GM21423 (cell line): ENCODE data around the gene SLC25A41.

ENCODE experiments used
- ATAC-seq: cut with Tn5 transposase; IDR thresholded peaks from one replicate; pipeline ENCODE4 v1.9.1; 2021; ENCODE audit warnings: mild to moderate bottlenecking, moderate library complexity; ENCODE audit not compliant: unreplicated experiment

Gene SLC25A41

DNA sequence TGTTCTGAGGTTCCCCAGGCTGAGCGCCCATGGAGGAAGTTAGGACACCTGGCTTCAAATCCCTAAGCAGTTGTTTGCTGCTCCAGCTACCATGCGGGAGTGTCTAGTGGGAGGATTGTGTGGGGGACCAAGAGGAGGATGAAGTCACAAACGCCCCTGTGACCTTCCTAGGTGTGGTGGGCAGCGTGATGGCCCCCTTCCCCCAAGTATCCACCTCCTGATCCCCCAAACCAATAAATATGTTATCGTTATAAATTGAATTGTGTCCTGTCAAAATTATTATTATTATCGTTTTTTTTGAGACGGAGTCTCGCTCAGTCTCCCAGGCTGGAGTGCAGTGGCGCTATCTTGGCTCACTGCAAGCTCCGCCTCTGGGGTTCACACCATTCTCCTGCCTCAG, at the start of gene SLC25A41:
TSS of gene SLC25A41 (minus strand) at position 101 of the 400 bp plus-strand sequence. CDS start at position 31, 70 bp downstream.
- no peak for ATAC-seq

DNA sequence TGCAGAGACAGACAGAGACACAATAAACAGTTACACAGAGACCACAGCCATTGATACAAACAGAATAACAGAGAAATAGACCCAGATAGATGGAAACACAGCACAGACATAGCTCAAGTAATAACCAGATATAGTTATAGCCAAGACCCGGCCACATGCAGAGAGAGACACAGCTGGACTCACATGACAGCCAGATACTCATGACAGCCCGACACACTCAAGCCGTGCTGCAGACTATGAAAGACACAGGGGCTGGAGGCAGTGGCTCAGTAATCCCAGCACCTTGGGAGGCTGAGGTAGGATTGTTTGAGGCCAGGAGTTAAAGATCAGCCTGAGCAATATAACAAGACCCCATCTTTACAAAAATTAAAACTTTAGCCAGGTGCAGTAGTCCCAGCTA, 49.7 kb upstream of the SLC25A41 start:
- no peak for ATAC-seq

DNA sequence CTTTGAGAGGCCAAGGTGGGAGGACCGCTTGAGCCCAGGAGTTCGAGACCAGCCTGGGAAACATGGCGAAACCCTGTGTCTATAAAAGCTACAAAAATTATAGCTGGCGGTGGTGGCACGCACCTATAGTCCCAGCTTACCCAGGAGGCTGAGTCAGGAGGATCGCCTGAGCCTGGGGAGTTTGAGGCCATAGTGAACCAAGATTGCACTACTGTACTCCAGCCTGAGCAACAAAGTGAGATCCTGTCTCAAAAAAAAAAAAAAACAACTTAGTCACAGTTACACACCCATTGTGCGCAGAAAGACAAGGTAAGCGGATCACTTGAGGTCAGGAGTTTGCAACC, 48.8 kb upstream of the SLC25A41 start:
- no peak for ATAC-seq

DNA sequence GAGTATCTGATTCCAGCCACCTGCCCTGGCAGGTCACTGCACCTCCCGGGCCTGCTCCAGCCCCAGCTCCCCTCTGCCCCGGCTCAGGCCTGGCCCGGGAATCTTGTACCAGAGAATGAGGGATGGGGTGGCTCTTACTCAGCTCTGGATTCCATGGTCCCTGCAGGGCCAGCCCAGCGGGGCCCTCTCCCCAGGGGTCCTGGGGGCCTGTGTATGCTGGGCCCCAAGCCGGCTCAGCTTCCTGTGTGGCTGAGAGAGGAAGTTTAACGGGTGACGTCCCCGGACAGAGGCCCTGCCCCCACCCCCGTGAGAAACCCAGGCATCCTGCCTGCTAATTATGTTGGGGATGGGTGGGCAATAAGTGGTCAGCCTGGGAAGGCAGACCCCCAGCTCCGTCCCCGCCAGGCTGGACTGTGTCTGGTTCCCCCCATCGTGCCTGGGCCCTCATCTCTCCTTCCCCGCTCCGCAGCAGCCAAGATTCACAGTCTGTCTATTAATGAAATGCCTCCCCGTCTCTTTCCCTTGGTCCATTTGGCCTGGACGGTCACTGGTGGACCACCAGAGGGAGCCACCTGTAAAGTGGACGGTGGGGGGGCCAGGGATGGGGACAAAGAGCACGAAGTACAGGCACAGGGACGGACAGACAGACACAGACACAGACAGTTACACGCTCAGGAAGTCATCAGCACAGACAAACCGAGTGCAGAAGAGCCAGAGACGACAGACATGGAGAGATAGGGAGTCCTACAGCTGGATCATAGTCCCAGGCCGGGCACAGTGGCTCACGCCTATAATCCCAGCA, 48.2 kb upstream of the SLC25A41 start, which contains the start of gene DENND1C:
TSS of gene DENND1C (minus strand) at position 247 of the 802 bp plus-strand sequence. CDS start at position 155, 92 bp downstream.
- ATAC-seq: peak; percentile 55

DNA sequence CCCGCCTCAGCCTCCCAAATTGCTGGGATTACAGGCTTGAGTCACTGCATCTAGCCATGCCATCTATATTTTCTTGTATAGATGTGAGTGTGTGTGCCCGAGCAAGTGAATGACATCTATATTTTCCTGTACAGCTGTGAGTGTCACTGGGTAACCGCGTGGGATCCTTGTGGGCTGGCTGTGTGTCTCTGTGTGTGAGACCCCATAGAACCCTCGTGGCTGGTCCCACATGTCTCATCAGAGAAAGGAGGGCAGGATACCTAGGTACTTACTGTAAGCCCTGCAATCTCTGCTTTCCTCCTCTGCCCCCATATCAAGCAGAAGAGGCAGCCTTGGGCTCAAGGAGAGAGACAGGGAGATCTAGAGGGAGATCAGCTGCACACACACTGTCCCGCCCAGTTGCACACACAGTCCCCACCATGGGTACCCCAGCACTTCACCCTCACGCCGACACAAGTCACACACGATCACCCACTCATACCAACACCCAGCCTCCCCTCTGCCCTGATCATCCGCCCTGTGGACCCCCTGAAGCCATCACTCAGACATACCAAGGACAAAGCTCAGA, 47.4 kb upstream of the SLC25A41 start:
- ATAC-seq: peak; percentile 24

DNA sequence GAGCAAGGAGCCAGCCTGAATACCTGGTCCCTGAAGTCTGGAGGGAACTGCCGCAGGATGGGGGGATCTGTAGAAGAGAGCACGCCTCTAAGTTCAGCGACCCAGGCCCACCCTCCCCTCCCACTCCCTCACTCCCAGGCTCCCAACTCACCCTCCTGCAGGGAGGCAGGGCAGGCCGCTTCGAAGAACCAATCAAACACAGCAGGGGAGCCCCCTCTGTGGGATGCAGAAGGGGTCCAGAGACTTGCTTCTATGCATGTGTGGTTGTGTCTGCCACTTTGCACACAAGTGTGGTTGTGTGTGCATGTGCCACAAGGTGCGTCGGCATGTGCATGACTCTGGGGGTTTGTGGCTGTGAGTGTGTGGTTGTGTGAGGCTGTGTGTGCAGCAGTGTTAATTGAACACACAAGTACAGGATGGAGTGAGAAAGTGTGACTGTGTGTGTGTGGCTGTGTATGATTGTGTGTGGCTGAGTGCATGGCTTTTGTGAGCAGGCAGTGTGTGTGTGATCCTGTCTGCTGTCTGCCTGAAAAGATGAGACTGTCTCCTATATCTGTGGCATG, 46.4 kb upstream of the SLC25A41 start:
- ATAC-seq: no peak

DNA sequence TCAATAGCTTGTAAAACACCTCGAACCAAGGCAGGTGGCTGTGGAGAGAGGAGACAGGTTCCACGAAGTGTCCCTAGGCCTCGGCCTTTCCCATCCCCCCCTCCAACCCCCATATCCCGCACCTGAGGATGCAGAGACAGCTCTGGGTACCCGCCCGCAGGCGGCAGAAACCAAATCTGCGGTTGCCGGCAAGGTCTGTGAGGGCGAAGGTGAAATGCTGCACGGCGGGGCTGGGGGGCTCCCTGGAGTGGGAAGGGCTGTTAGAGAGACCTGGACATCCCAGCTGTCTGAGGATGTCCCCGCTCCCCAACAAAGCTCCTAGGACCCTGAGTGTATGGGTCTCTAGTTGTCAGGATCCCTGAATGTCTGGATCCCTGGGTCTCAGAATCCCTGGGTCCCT, 45.3 kb upstream of the SLC25A41 start:
- no peak for ATAC-seq

DNA sequence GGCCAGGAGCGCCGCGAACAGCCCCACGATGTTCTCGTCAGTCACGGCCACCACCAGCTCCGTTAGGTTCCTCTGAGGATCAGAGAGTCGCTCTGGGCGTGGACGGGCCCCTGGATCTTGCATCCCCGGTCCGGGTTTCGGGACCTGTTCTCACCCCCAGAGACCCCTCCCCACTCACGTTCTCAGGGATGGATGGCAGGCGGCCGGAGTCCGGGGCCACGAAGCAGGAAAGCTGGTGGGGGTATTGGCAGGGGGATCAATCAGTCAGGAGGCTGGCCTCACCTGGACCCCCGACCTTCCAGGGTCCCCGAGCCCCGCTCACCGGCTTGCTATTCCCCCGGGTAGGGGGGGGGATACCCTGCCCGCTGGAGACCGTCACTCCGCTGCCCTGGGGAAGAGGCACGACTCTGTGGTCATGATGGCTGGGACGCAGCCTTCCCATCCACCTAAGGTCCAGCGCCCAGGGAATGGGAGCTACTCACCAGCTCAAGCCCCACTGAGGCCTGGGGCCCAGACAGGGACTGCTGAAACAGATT, 43.4 kb upstream of the SLC25A41 start:
- no peak for ATAC-seq

DNA sequence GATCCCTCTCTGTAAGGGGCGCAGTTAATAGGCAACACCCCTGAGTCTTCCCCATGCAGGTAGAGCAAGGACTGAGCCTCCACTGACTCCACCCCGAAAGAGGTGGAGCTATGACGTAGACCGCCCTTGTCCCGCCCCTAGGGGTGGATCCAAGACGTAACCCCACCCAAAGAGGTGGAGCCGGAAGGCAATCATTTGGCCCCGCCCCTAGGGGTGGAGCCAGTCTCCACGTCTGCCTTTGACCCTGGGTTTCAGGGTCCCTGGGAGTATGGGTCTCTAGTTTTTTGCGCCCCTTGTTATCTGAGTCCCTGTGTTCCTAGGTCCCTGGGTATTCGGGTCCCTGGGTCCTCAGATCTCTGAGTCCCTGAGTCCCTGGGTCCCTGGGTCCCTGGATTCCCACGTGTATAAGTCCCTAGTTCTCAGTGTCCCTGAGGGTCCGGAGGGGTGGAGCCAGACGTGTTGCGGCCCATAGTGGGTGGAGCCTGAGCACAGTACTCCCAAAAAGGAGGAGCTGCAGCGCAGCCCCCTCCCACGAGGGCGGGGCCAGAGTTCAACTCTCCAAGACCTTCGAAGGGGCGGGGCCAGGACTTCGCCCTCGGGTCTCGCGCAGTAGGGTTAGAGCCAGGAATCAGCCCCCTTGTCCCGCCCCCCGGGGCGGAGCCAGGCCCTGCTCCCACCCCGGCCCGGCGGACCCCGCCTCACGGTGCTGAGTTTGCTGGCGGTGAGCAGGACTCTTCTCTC, 42.8 kb upstream of the SLC25A41 start:
- no peak for ATAC-seq

DNA sequence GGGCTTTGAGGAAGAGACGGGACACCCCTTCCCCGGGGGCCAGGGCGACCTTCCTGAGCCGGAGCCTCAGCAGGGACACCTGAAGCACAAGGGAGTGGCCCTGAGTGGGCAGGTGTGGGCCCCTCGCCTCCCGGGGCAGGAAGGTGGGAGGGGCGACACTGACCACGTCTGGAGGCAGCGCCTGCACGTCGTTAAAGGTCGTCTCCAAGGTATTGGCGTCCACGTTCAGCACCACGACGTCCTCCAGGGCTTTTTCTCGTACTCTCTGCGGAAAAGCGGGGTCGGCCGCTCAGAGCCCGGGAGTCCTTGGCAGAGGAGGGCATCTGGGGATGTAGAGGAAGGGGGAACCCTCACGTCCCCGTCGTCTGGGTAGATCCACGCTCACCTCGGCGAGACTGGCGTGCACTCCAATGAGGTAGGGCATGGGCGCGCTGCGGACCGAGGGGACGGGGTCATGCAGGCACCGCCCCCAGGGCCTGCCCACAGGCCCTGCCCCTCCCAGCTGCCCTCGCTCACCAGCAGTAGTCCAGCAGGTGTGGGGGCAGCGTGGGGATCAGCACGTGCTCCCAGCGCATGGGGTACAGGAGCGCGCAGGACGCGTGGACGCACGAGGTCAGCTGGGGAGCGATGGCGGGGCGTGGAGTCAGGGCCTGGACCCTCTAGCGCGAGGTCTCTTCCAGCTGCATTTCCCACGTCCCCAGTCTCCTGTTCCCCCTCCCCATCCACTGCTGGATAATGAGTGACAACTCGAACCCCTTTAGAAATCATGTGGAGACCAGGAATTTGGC, 42.0 kb upstream of the SLC25A41 start:
- no peak for ATAC-seq

DNA sequence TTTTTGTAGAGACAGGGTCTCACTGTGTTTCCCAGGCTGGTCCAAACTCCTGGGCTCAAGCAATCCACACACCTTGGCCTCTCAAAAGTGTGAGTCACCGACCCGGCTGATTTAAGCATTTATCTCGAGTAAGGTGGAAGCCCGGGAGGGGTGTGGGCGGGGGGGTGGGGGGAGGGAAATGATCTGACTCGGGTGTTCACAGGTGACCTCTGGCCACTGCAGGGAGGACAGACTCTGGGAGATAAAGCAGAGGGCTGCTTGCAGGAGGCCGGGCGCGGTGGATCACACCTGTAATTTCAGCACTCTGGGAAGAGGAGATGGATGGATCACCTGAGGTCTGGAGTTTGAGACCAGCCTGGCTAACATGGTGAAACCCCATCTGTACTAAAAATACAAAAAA, 40.1 kb upstream of the SLC25A41 start:
- ATAC-seq: no peak

DNA sequence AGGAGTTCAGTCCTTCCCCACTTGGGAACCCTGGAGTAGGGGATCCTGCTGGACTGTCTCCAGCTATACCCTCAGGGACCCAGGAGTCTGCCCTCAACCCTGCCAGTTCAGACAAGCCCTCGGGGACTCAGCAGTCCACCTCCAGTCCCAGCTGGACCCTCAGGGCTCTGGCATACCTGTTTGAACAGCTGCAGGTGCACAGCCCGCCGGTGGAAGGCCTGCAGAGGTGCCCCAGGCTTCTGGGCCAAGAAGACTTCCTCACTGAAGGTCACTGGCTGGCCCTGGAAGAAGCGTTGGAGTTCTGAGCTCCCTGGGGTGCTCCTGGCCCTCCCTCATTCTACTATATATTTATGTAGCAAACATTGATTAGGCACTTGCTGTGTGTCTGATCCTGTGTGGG, 39.1 kb upstream of the SLC25A41 start:
- ATAC-seq: no peak

DNA sequence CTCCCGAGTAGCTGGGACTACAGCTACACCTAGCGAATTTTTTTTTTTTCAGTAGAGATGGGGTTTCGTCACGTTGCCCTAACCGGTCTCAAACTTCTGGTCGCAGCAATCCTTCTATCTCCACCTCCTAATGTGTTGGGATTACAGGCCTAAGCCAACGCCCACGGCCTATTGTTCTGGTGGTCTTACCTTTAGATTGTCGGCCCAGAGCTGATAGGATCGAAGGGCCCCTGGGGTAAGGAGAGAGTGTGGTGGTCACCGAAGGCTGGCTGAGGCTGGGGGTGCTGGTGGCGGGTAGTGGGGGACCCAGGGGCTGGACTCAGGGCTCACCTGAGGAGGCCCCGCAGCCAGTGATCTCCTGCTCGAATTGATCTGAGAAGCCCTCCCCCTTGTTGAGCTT, 37.5 kb upstream of the SLC25A41 start:
- no peak for ATAC-seq

DNA sequence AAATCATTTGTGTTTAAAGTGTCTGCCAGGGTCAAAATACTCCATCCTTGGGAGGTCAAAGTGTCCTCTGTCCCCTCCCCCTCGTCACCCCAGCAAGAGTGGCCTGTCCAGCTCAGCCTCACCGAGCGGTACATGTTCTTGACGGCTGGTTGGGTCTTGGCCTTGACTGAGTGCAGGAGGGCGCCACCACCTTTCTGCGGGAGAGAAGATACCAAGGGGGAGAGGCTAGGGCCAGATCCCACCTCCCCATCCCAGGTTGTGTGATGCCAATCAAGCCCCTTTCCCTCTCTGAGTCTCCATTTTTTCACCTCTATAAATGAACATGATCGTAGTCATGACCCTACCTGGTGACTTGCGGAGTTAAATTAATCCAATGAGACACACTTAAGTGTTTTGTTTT, 36.6 kb upstream of the SLC25A41 start:
- no peak for ATAC-seq

DNA sequence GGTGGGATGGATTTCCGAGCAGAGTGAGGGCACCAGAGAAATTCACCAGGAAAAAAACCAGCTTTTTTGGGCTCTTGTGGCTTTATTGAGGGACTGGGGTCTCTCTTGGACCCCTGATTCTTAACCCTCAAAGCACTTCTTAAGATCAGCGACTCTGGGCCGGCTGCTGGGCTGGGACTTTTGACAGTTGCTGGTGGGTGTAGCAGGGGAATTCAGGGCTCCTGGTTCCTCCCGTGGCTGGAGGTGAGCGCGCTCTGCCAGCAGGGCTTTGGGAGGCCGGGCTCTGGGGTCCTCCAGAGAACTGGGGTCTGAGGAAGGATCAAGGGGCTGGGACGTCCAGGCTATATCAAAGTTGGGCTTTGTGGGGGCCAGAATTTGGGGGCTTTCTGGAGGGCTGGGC, 33.8 kb upstream of the SLC25A41 start:
- ATAC-seq: no peak

DNA sequence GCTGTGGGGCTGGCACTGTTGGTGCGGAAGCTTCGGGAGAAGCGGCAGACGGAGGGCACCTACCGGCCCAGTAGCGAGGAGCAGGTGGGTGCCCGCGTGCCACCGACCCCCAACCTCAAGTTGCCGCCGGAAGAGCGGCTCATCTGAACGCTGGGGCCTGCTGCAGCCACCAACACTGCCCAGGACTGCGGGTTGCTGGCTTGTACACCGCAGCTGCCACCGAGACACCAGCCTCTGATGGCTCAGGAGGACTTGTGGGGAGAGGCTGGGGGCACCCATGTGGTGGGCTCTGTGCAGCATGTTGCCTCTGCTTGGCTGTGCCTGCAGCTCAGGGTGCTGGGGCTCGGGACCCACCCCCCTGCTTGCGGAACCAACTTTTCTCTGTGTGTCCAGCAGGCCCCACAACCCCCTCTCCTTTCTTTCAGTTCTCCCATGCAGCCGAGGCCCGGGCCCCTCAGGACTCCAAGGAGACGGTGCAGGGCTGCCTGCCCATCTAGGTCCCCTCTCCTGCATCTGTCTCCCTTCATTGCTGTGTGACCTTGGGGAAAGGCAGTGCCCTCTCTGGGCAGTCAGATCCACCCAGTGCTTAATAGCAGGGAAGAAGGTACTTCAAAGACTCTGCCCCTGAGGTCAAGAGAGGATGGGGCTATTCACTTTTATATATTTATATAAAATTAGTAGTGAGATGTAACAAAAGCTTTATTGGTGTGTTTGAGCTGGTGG, 33.1 kb upstream of the SLC25A41 start:
- no peak for ATAC-seq

DNA sequence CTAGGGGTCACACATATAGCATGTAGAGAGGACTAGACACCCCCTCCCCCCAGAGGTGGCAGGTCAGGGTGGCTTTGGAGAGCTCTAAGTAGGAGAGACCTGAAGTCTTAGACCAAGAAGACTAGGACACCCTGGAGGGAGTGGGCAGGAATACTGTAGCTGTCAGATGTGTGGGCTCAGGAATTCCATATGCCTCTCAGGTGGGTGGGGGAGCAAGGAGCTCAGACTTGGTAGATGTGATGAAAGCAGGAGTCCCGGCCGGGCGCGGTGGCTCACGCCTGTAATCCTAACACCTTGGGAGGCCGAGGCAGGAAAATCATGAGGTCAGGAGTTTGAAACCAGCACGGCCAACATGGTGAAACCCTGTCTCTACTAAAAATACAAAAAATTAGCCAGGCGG, 32.1 kb upstream of the SLC25A41 start:
- no peak for ATAC-seq

DNA sequence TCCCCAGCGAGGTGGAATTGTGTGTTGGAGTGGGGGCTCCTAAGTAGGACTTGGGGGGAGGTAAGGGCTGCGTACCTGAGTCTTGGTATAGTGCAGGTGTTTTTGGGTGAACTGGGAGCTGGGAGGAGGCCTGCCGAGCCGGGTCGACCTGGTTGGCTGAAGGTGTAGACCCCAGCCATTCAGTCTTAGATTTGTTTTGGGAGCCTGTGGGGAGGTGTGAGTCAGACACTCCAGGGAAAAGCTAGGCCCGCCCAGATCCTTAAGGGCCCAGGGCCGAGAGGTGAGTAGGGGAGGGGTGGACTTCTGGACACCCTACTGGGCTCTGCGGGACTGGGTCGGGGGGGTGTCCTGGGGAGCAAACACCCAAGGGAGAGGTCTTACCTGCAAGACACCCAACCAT, 31.4 kb upstream of the SLC25A41 start:
- no peak for ATAC-seq

DNA sequence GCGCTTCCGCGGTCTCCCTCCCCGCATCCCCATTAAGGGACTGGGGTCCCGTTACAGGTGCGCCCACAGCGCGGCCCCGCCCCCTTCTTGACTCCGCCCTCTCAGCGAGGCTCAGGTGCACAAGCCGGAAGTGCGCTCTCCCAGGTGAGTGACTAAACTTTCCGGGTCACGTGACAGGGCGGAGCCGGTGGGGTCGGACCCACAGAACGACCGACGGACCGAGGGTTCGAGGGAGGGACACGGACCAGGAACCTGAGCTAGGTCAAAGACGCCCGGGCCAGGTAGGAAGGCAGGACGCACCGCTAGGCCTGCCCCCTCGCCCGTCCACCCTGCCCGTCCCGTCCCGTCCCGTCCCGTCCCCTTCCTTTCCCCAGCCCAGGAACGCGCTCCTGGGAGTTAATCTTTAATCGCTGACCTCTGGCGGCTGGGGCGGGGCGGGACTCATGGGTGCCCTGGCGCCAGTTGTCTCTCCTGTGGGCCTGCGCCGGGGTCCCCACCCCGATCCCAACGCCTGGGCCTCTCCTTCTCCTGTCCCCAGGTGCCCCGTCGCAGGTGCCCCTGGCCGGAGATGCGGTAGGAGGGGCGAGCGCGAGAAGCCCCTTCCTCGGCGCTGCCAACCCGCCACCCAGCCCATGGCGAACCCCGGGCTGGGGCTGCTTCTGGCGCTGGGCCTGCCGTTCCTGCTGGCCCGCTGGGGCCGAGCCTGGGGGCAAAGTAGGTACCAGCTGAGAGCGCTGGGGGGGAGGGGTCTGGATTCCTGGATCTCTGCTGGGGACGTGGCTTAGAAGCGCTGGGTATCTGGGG, 30.7 kb upstream of the SLC25A41 start, which contains the start of gene CRB3:
TSS of gene CRB3 (plus strand) at position 202 of the 804 bp plus-strand sequence. CDS start at position 633, 431 bp downstream.
- no peak for ATAC-seq
